Measurements from ENCODE around the gene TSHZ2. TPM values are rescaled to one million over a fixed set of nuclear protein-coding genes. Genes with fewer than 3 reads are reported as not detected.

The TSHZ2 gene
- total RNA-seq, 1 donor, result 3.6 TPM

GRCh38 chr20:53331151-53331973, 359.2 kb downstream of the TSHZ2 start:
- no peaks in the 10 kb centered on the region for H4K20me1 ChIP-seq (ENCODE audit: insufficient read depth, low read length)
- H3K4me1 ChIP-seq (ENCODE audit: insufficient read depth, low read length), result peaks cover 6% of the 10 kb centered on the region
- no peak overlapping the region for H3K27ac ChIP-seq (ENCODE audit: low read depth, low read length)
- no peak for TF ChIP-seq CTCF (IDR thresholded peaks at IDR 0.05; ENCODE audit: extremely low read depth, low read depth, low read length)
- no peak overlapping the region for H2AFZ ChIP-seq (ENCODE audit: low read length)
- no peak overlapping the region for H3K4me3 ChIP-seq (ENCODE audit: insufficient read depth, low read length)
- H3K9me3 ChIP-seq (ENCODE audit: low read depth, low read length), result no peaks in the 10 kb centered on the region
- no peak for DNase-seq (ENCODE audit: insufficient read length, low spot score, missing footprints)
- H3K79me2 ChIP-seq (ENCODE audit: insufficient read depth, low read length), result no peaks in the 10 kb centered on the region
- H3K36me3 ChIP-seq (ENCODE audit: insufficient read depth, low read length), result no peaks in the 10 kb centered on the region
- no peaks in the 10 kb centered on the region for H3K27me3 ChIP-seq (ENCODE audit: insufficient read depth, low read length)
- no peak overlapping the region for H3K4me2 ChIP-seq (ENCODE audit: insufficient read depth, low read length)

- no peak overlapping the region for H2AFZ ChIP-seq (ENCODE audit: low read length)
- no peaks in the 10 kb centered on the region for H4K20me1 ChIP-seq (ENCODE audit: insufficient read depth, low read length)
- no peak for TF ChIP-seq CTCF (IDR thresholded peaks at IDR 0.05; ENCODE audit: extremely low read depth, low read depth, low read length)
- H3K79me2 ChIP-seq (ENCODE audit: insufficient read depth, low read length), result no peaks in the 10 kb centered on the region
- no peak overlapping the region for H3K4me3 ChIP-seq (ENCODE audit: insufficient read depth, low read length)
- H3K4me2 ChIP-seq (ENCODE audit: insufficient read depth, low read length), result no peak overlapping the region
- peaks cover 6% of the 10 kb centered on the region for H3K4me1 ChIP-seq (ENCODE audit: insufficient read depth, low read length)
- no peaks in the 10 kb centered on the region for H3K9me3 ChIP-seq (ENCODE audit: low read depth, low read length)
- H3K27ac ChIP-seq (ENCODE audit: low read depth, low read length), result no peak overlapping the region
- H3K36me3 ChIP-seq (ENCODE audit: insufficient read depth, low read length), result no peaks in the 10 kb centered on the region
- no peaks in the 10 kb centered on the region for H3K27me3 ChIP-seq (ENCODE audit: insufficient read depth, low read length)
- no peak for DNase-seq (ENCODE audit: insufficient read length, low spot score, missing footprints)
These were observed 360.1 kb downstream of the TSHZ2 start for GRCh38 chr20:53332022-53332837.

- no peak overlapping the region for H3K4me2 ChIP-seq (ENCODE audit: insufficient read depth, low read length)
- no peak overlapping the region for H3K27ac ChIP-seq (ENCODE audit: low read depth, low read length)
- no peaks in the 10 kb centered on the region for H3K36me3 ChIP-seq (ENCODE audit: insufficient read depth, low read length)
- H4K20me1 ChIP-seq (ENCODE audit: insufficient read depth, low read length), result no peaks in the 10 kb centered on the region
- H3K4me1 ChIP-seq (ENCODE audit: insufficient read depth, low read length), result peaks cover 6% of the 10 kb centered on the region
- no peaks in the 10 kb centered on the region for H3K27me3 ChIP-seq (ENCODE audit: insufficient read depth, low read length)
- no peak overlapping the region for H2AFZ ChIP-seq (ENCODE audit: low read length)
- no peak for TF ChIP-seq CTCF (IDR thresholded peaks at IDR 0.05; ENCODE audit: extremely low read depth, low read depth, low read length)
- H3K79me2 ChIP-seq (ENCODE audit: insufficient read depth, low read length), result no peaks in the 10 kb centered on the region
- no peak overlapping the region for H3K4me3 ChIP-seq (ENCODE audit: insufficient read depth, low read length)
- DNase-seq (ENCODE audit: insufficient read length, low spot score, missing footprints), result no peak
- no peaks in the 10 kb centered on the region for H3K9me3 ChIP-seq (ENCODE audit: low read depth, low read length)
These were observed 362.7 kb downstream of the TSHZ2 start for GRCh38 chr20:53334861-53335260.

GRCh38 chr20:53335555-53335954, 363.4 kb downstream of the TSHZ2 start:
- DNase-seq (ENCODE audit: insufficient read length, low spot score, missing footprints), result no peak
- H3K79me2 ChIP-seq (ENCODE audit: insufficient read depth, low read length), result no peaks in the 10 kb centered on the region
- H4K20me1 ChIP-seq (ENCODE audit: insufficient read depth, low read length), result no peaks in the 10 kb centered on the region
- H3K4me2 ChIP-seq (ENCODE audit: insufficient read depth, low read length), result no peak overlapping the region
- no peaks in the 10 kb centered on the region for H3K36me3 ChIP-seq (ENCODE audit: insufficient read depth, low read length)
- H3K9me3 ChIP-seq (ENCODE audit: low read depth, low read length), result no peaks in the 10 kb centered on the region
- TF ChIP-seq CTCF (IDR thresholded peaks at IDR 0.05; ENCODE audit: extremely low read depth, low read depth, low read length), result no peak
- H2AFZ ChIP-seq (ENCODE audit: low read length), result no peak overlapping the region
- no peak overlapping the region for H3K27ac ChIP-seq (ENCODE audit: low read depth, low read length)
- H3K27me3 ChIP-seq (ENCODE audit: insufficient read depth, low read length), result no peaks in the 10 kb centered on the region
- H3K4me1 ChIP-seq (ENCODE audit: insufficient read depth, low read length), result peaks cover 6% of the 10 kb centered on the region
- H3K4me3 ChIP-seq (ENCODE audit: insufficient read depth, low read length), result no peak overlapping the region
